ENCODE data around the gene TAOK1. TPM values are rescaled to one million over a fixed set of nuclear protein-coding genes. Genes with fewer than 3 reads are reported as not detected.

Gene TAOK1
- total RNA-seq, 1 experiment from 2014 or later: 85.5 TPM

- ChIA-PET POLR2A (ENCODE audit: low non-redundant PET) (no interaction called here), CTCF (no interaction called here)
- no peaks in the 10 kb centered on the region for H3K27me3 ChIP-seq (replicated peaks; ENCODE audit: insufficient read depth, low read depth, low read length, poor library complexity)
- no peaks in the 10 kb centered on the region for H3K4me1 ChIP-seq (ENCODE audit: insufficient read depth, low read length, poor library complexity, severe bottlenecking)
- no peaks in the 10 kb centered on the region for H3K36me3 ChIP-seq (ENCODE audit: insufficient read depth, low read length, poor library complexity, severe bottlenecking)
- intact Hi-C loops (cut with micrococcal nuclease; ENCODE audit: unreplicated experiment): loop anchor here (10.0 kb wide), 1 partner anchor 61 kb away; the partner anchor contains the start of gene CORO6
- TF ChIP-seq, protein P1, sequence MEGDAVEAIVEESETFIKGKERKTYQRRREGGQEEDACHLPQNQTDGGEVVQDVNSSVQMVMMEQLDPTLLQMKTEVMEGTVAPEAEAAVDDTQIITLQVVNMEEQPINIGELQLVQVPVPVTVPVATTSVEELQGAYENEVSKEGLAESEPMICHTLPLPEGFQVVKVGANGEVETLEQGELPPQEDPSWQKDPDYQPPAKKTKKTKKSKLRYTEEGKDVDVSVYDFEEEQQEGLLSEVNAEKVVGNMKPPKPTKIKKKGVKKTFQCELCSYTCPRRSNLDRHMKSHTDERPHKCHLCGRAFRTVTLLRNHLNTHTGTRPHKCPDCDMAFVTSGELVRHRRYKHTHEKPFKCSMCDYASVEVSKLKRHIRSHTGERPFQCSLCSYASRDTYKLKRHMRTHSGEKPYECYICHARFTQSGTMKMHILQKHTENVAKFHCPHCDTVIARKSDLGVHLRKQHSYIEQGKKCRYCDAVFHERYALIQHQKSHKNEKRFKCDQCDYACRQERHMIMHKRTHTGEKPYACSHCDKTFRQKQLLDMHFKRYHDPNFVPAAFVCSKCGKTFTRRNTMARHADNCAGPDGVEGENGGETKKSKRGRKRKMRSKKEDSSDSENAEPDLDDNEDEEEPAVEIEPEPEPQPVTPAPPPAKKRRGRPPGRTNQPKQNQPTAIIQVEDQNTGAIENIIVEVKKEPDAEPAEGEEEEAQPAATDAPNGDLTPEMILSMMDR (conservative IDR thresholded peaks at IDR 0.05; ENCODE audit: low read depth, low read length): no peak
- no peak for TF ChIP-seq EZH2 (IDR thresholded peaks at IDR 0.05; ENCODE audit: borderline replicate concordance, low read depth, low read length, poor library complexity, severe bottlenecking)
- no peak for DNase-seq (ENCODE audit: low spot score)
- no TSS peak for BruUV-seq (replicated peaks)
- no peak overlapping the region for H3K4me3 ChIP-seq (ENCODE audit: low read depth, low read length, poor library complexity, severe bottlenecking)
- H3K27ac ChIP-seq (ENCODE audit: low read depth, low read length, poor library complexity, severe bottlenecking): no peak overlapping the region
- no peaks in the 10 kb centered on the region for H3K9me3 ChIP-seq (ENCODE audit: low read depth, low read length, poor library complexity, severe bottlenecking)
Observed at GRCh38 chr17:29563816-29564215, 173.7 kb downstream of the TAOK1 start.

- no peak for DNase-seq (ENCODE audit: low spot score)
- CTCF ChIA-PET: interaction anchor here (1.0 kb wide), 1 partner anchor 196 kb away, joined by 3 read pairs; no protein-coding TSS in a partner anchor
- Histone ChIP-seq H3K9me3 (ENCODE audit: low read depth, low read length, poor library complexity, severe bottlenecking) (no peaks in the 10 kb centered on the region), H3K36me3 (ENCODE audit: insufficient read depth, low read length, poor library complexity, severe bottlenecking) (no peaks in the 10 kb centered on the region), H3K4me3 (ENCODE audit: low read depth, low read length, poor library complexity, severe bottlenecking) (peak overlapping the region; percentile 83), H3K4me1 (ENCODE audit: insufficient read depth, low read length, poor library complexity, severe bottlenecking) (peaks cover 7% of the 10 kb centered on the region), H3K27me3 (replicated peaks; ENCODE audit: insufficient read depth, low read depth, low read length, poor library complexity) (no peaks in the 10 kb centered on the region), H3K27ac (ENCODE audit: low read depth, low read length, poor library complexity, severe bottlenecking) (no peak overlapping the region)
- no TSS peak for BruUV-seq (replicated peaks)
- POLR2A ChIA-PET (ENCODE audit: low non-redundant PET): no interaction called here
- TF ChIP-seq, protein P1 (conservative IDR thresholded peaks at IDR 0.05; ENCODE audit: low read depth, low read length): 0 out of 2 replicates have a peak, but pooled peaks have one; percentile 32
- TF ChIP-seq EZH2 (IDR thresholded peaks at IDR 0.05; ENCODE audit: borderline replicate concordance, low read depth, low read length, poor library complexity, severe bottlenecking): no peak
- intact Hi-C loops (cut with micrococcal nuclease; ENCODE audit: unreplicated experiment): loop anchor here (10.0 kb wide), 1 partner anchor 59 kb away; the partner anchor contains the start of gene CORO6
Observed at GRCh38 chr17:29565643-29566472, 175.7 kb downstream of the TAOK1 start.

DNA sequence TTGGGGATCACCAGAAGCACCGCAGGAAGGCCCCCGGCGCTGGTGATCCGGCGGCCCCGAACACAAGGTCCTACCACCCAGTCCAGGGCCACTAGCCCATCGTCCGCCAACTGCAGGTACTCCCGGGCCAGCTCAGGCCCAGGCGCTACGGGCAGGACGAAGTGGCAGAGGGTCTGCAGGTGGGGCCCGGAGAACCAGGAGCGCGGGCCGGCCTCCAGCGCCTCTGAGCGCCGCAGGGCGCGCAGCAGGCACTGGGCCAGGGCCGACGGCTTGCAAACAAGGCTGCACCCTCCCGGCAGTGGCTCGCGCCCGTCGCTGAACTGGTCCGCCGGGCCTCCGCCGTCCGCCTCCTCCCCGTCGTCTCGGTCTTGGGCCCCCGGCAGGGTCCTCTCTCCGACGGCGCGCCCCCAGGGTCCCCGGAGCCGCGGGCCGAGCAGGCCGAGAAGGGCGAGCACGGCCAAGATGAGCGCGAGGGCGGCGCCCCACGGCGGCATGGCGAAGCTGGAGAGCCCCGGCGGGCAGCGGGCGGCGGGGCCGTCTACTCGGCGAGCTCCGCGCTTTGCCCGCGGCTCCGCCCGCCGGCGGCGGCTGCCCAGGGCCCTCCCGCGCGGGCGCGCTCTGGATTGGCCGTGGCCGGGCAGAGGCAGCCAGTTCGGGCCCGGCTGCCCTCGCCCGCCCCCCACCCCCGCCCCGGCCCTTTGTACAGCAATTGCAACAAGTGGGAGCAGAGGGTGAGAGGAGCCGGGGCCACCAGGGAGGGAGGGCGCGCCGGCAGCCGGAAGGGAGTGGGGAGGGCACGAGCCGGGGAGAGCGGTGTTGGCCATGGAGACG is 176.5 kb downstream of the TAOK1 start, which contains the start of gene ABHD15:
TSS of gene ABHD15 (minus strand) at position 565 of the 831 bp plus-strand sequence. CDS start at position 494, 71 bp downstream.
- ChIA-PET CTCF (interaction anchor here (0.6 to 1.0 kb wide), 3 partner anchors 197 to 443 kb away, joined by 3 read pairs; no protein-coding TSS in a partner anchor), POLR2A (ENCODE audit: low non-redundant PET) (interaction anchor here (0.6 kb wide), 1 partner anchor 25 kb away, joined by 4 read pairs; no protein-coding TSS in a partner anchor)
- no TSS peak for BruUV-seq (replicated peaks)
- Histone ChIP-seq H3K4me3 (ENCODE audit: low read depth, low read length, poor library complexity, severe bottlenecking) (peak within 1 kb of the TSS; percentile 83), H3K9me3 (ENCODE audit: low read depth, low read length, poor library complexity, severe bottlenecking) (no peaks in the 10 kb centered on the region), H3K4me1 (ENCODE audit: insufficient read depth, low read length, poor library complexity, severe bottlenecking) (peaks cover 7% of the 10 kb centered on the region), H3K36me3 (ENCODE audit: insufficient read depth, low read length, poor library complexity, severe bottlenecking) (no peaks in the 10 kb centered on the region), H3K27me3 (replicated peaks; ENCODE audit: insufficient read depth, low read depth, low read length, poor library complexity) (no peaks in the 10 kb centered on the region), H3K27ac (ENCODE audit: low read depth, low read length, poor library complexity, severe bottlenecking) (peak within 1 kb of the TSS; percentile 75)
- intact Hi-C loops (cut with micrococcal nuclease; ENCODE audit: unreplicated experiment): loop anchor here (10.0 kb wide), 1 partner anchor 58 kb away; the partner anchor contains the start of gene CORO6
- DNase-seq (ENCODE audit: low spot score): peak; percentile 51
- TF ChIP-seq, protein P1 (conservative IDR thresholded peaks at IDR 0.05; ENCODE audit: low read depth, low read length): no peak
- no peak for TF ChIP-seq EZH2 (IDR thresholded peaks at IDR 0.05; ENCODE audit: borderline replicate concordance, low read depth, low read length, poor library complexity, severe bottlenecking)
